ENCODE data around the gene ABHD4.

GRCh38 chr14:22579236-22579635 is 18.9 kb upstream of the ABHD4 start:
- TF ChIP-seq CTCF (IDR thresholded peaks at IDR 0.05 in 4 of 5, conservative IDR thresholded peaks at IDR 0.05 in 1 of 5) (no peak), POLR2A (IDR thresholded peaks at IDR 0.05) (no peak)
